Measurements from ENCODE around the gene SPEM1.

Gene SPEM1, protein sequence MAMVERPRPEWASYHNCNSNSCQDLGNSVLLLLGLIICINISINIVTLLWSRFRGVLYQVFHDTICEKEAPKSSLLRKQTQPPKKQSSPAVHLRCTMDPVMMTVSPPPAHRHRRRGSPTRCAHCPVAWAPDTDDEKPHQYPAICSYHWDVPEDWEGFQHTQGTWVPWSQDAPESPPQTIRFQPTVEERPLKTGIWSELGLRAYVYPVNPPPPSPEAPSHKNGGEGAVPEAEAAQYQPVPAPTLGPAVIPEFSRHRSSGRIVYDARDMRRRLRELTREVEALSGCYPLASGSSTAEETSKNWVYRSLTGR

DNA sequence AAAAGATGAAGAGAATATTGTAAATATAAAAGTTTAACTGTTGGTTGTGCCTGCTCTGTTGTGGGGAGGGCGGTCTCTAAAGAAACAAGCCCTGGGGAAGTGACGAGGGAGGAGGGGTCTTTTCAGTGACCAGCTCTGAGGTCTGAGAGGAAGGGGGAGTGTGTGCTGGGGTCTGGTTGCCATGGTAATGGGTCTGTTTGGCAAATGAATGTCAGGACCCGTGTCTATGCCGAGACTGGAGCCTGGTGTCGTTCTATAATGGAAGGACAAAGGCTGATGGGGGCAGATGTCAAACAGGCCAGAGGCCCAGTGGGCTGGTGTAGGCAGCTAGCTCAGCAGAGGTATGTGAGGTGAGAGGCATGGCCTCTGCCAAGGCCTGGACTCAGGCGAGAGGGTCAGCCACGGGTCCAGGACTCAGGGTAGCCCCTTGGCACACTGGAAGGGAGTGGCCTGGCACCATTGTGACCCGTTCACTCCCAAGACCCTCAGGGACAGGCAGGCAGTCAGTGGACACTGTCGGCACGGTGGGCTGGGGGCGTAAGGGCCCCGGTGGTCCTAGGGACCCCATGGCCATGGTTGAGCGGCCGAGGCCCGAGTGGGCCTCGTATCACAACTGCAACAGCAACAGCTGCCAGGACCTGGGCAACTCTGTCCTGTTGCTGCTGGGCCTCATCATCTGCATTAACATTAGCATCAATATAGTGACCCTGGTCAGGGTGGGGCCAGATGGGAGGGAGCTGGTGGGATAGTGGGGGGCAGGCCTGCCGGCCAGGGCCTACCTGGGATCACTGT lies at the start of gene SPEM1:
Gene SPEM1 (plus strand): TSS at position 506 of the 792 bp plus-strand sequence. CDS start 61 bp downstream, at position 567.
- DNase-seq = no peak

GRCh38 chr17:7370853-7371252 lies 49.3 kb upstream of the SPEM1 start:
- no peak for DNase-seq

DNA sequence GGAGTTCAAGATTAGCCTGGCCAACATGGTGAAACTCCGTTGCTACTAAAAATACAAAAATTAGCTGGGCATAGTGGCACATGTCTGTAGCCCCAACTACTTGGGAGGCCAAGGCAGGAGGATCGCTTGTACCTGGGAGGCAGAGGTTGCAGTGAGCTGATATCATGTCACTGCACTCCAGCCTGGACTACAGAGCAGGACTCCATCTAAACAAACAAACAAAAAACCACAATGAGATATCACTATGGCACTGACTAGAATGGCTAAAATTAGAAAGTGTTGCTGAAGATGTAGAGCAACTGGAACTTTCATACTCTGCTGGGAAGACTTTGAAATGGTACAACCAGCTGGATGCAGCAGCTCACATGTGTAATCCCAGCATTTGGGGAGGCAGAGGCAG lies 45.8 kb upstream of the SPEM1 start:
- DNase-seq = no peak

DNA sequence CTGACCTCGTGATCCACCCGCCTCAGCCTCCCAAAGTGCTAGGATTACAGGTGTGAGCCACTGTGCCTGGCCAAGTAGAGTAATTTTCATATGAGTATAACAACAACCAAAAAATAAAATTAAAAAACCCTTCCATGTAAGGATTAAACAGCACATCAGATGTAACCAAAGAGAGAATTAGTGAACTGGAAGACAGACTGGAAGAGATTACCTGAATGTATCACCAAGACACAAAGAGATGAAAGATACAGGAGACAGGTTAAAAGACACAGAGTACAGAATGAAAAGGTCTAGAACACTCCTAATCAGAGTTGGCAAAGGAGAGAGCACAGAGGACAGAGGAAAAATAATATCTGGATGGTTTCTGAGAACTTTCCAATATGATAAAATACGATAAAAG lies 41.0 kb upstream of the SPEM1 start:
- no peak for DNase-seq

GRCh38 chr17:7380321-7380720 lies 39.8 kb upstream of the SPEM1 start:
- DNase-seq = no peak

GRCh38 chr17:7380855-7381683 lies 39.1 kb upstream of the SPEM1 start, which contains the start of gene TNK1:
Gene TNK1 (plus strand): TSS chr17:7381089. CDS start chr17:7382927, 1,838 bp downstream.
- no peak for DNase-seq

GRCh38 chr17:7382901-7383300 lies 37.2 kb upstream of the SPEM1 start:
- no peak for DNase-seq

DNA sequence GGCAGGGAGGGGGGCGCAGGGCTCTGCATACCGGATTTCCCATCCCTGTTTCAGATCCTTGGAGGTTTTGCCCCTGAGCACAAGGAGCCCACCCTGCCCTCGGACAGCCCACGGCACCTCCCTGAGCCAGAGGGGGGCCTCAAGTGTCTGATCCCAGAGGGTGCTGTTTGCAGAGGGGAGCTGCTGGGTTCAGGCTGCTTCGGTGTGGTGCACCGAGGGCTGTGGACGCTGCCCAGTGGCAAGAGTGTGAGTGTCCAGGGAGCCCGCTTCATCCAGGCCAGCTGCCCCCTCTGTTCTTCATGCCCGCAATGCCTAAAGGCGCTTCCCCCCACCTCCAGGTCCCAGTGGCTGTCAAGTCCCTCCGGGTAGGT lies 36.8 kb upstream of the SPEM1 start:
- no peak for DNase-seq

DNA sequence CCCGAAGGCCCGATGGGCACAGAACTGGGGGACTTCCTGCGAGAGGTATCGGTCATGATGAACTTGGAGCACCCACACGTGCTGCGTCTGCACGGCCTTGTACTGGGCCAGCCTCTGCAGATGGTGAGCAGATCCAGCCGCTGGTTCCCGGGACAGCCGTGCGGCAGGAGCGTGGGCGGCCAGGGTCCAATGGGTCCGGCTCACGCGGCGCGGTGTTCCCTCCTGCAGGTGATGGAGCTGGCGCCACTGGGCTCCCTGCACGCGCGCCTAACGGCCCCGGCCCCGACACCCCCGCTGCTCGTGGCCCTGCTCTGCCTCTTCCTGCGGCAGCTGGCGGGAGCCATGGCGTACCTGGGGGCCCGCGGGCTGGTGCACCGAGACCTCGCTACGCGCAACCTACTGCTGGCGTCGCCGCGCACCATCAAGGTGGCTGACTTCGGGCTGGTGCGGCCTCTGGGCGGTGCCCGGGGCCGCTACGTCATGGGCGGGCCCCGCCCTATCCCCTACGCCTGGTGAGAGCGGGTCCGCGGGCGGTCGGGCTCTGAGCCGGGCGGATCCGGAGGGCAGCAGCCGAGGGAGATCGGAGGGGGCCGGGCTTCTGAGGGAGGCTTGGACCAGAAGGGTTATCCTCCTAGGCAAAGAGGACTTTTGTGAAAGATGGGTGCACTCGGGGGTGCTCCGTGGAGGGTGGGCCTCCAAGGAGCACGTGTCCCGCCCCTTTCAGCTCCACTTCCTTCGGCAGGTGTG lies 36.2 kb upstream of the SPEM1 start:
- peak; percentile 13 for DNase-seq

DNA sequence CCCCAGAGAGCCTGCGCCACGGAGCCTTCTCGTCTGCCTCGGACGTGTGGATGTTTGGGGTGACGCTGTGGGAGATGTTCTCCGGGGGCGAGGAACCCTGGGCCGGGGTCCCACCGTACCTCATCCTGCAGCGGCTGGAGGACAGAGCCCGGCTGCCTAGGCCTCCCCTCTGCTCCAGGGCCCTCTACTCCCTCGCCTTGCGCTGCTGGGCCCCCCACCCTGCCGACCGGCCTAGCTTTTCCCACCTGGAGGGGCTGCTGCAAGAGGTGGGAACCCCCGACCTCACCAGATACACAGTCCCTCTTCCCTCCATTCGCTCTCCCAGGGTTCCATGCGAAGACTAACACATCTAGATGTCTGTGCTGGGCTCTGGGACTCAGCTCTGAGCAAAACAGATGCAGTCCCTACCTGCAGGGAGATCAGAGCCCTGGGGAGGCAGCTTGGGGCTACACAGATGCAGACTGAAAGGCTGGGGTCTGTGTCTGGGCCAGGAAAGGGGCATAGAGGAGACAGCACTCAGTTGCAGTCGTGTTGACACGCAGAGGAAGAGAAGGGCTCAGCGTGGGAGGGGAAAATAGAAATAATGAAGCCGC lies 35.5 kb upstream of the SPEM1 start:
- no peak for DNase-seq

- DNase-seq = no peak
Measured at GRCh38 chr17:7388856-7389255, 31.3 kb upstream of the SPEM1 start.

- no peak for DNase-seq
Measured at GRCh38 chr17:7389924-7390910, 29.9 kb upstream of the SPEM1 start.

- no peak for DNase-seq
Measured at GRCh38 chr17:7391307-7391706, 28.8 kb upstream of the SPEM1 start.

DNA sequence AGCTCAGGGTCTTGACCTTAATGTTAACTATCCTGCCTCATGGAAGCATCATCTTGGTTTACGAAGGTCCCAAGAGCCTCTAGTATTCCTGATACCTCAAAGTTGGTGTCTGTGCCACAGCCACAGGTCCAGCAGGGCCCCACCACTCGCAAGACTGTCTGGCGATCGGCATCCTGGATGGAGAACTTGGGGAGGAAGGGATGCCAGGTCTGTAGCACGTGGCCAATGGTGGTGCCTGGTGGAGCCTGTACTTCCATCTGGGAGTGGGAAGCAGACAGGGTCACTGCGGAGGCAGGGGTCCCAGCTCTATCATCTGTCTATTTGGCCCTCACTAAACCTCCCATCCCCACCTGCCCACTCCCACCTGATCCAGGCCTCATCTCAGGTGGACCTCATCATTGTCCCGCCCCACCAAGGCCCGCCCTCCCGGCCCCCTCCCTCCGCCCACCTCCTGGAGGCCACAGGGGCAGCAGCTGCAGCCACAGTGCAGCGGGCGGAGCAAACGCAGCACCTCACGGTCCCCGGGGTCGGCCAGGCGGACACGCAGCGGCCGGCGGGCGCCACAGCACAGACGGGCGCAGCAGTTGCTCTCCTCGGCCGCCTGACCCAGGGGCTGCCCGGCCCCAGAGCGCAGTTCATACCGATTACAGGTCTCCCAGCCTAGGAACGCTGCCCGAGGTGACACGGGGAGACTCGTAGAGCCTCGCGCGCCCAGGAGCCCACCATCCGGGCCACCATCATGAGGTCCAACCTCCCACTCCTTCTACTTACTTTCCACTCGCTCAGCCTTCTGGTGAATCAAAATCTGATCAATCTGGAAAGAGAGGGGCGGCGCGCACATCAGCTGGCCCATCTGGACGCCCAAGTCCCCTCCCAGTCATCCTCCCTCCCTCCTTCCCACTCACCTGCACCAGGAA lies 27.2 kb upstream of the SPEM1 start:
- DNase-seq = no peak

DNA sequence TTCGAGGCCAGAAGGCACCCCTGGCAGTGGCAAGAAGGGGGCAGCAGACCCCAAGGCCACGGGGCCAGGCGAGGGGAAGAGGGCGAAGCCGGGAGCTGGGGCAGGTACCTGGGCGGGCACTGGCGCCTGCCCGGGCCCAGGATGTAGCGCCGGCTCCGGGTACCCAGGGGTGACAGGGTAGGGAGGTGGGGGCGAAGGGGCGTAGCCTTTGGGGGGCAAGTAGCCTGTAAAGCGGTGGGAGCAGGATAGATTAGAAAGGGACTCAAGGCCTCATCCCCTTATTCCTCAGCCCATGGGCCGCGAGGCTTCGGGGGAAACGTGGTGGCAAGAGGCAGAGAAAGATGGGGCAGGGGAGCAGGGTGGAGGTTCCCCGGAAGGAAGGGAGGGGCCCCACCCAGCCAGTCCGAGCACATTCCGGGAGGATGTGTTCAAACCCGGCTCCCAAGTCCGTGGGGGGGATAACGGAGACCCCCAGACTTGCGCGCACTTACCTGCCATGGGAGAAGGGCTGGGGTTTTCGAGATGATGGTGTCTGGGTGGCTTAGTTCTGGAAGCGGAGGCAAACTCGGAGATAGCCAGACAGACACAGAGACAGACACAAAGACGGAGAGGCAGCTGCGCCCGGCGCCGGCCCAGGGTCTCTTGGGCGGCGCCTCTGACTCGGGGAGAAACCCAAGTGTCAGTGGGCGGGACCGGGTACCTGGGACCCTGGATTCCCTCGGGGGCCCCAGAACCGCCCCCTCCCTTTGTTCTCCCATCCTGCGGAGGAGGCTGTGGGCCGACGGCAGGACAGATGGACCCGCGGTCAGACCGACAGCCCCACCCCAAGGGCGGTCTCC lies 26.3 kb upstream of the SPEM1 start:
- no peak for DNase-seq

- DNase-seq = peak; percentile 33
Measured at GRCh38 chr17:7394452-7395191, 25.5 kb upstream of the SPEM1 start, which contains the start of gene PLSCR3. Gene PLSCR3 (minus strand): TSS chr17:7394525. CDS start chr17:7394110, 415 bp downstream.

GRCh38 chr17:7396147-7396546 lies 24.0 kb upstream of the SPEM1 start:
- no peak for DNase-seq

GRCh38 chr17:7398612-7399011 lies 21.5 kb upstream of the SPEM1 start:
- no peak for DNase-seq

All from NCI-H526 treated with DMSO at 0.1 percent for 48 hours (cell line).